IPS-NIHi11 (cell line): Measurements from ENCODE around the gene DUXA.

Experiments
- DNase-seq: peaks from one replicate; pipeline ENCODE4 v3.0.0; 2012; ENCODE audit warnings: mixed read lengths, low spot score

The DUXA gene

GRCh38 chr19:57105976-57106721 lies 61.1 kb downstream of the DUXA start:
- DNase-seq: no peak
